HepG2 (cell line): Measurements from ENCODE around the gene SLC35A2. TPM values are rescaled to one million over a fixed set of nuclear protein-coding genes. Genes with fewer than 3 reads are reported as not detected.

Experiments used
- AGO2 ChIP-seq: fragments of 200-400 bp; formaldehyde crosslinking; optimal IDR thresholded peaks from 2 replicates; pipeline ENCODE3; 2017; ENCODE audit warnings: mild to moderate bottlenecking, low read depth, low read length, moderate library complexity
- DNMT3B ChIP-seq: conservative IDR thresholded peaks from 2 replicates; pipeline ENCODE4 v1.6.1; 2016; ENCODE audit warnings: missing biosample characterization, control low read depth
- KDM2A ChIP-seq: sonication (generic); formaldehyde crosslinking; IDR thresholded peaks from 2 replicates; pipeline ENCODE4 v1.4.0; 2020; ENCODE audit warnings: low read depth, missing genetic modification reagents, borderline replicate concordance
- NCOA5 ChIP-seq: sonication (generic); formaldehyde crosslinking; IDR thresholded peaks from 2 replicates; pipeline ENCODE4 v1.4.0; 2020; ENCODE audit warnings: missing genetic modification reagents
- PPARG ChIP-seq: conservative IDR thresholded peaks from 2 replicates; pipeline ENCODE4 v1.6.1; 2016; ENCODE audit warnings: missing biosample characterization, missing genetic modification reagents
- SP1 ChIP-seq, 2 experiments: fragments of 450-650 bp in 1 of 2; sonication (generic) in 1 of 2; formaldehyde crosslinking in 1 of 2; IDR thresholded peaks; 2 replicates each; pipeline versions ENCODE4 v1.4.0 to v1.6.1; 2016 to 2020; ENCODE audit warnings: missing genetic modification reagents in 1 of 2
- TBX2 ChIP-seq: sonication (generic); formaldehyde crosslinking; IDR thresholded peaks from 2 replicates; pipeline ENCODE4 v1.5.0; 2020; ENCODE audit warnings: missing genetic modification reagents, mild to moderate bottlenecking, borderline replicate concordance
- TOPORS ChIP-seq: sonication (generic); formaldehyde crosslinking; IDR thresholded peaks from 2 replicates; pipeline ENCODE4 v1.8.0; 2023; ENCODE audit warnings: mild to moderate bottlenecking, missing genetic modification reagents
- ZNF143 ChIP-seq: sonication (generic); formaldehyde crosslinking; IDR thresholded peaks from 2 replicates; pipeline ENCODE4 v1.4.0; 2020; ENCODE audit warnings: missing genetic modification reagents
- ZNF224 ChIP-seq: sonication (generic); formaldehyde crosslinking; IDR thresholded peaks from 2 replicates; pipeline ENCODE4 v1.5.0; 2020; ENCODE audit warnings: mild to moderate bottlenecking, missing genetic modification reagents
- ZNF850 ChIP-seq: sonication (generic); formaldehyde crosslinking; conservative IDR thresholded peaks from 2 replicates; pipeline ENCODE4 v1.9.0; 2021; ENCODE audit warnings: mild to moderate bottlenecking, missing genetic modification reagents
- polyA plus RNA-seq, 8 experiments: library from polyadenylated mRNA; depleted of rRNA in 3 of 8; stranded (reverse) in 7 of 8; unstranded in 1 of 8; fragments of >200 nt; fragmentation: Illumina TruSeq in 4 of 8; extraction: Trizol in 4 of 8; gene quantifications; 2 replicates each; pipeline versions ENCODE4 v1.2.1 to v1.2.3, GENCODE V29; 2011 to 2016; ENCODE audit warnings: low read depth in 4 of 8, missing spikeins in 1 of 8, mixed read lengths in 1 of 8; ENCODE audit not compliant: insufficient read depth in 1 of 8
- total RNA-seq, 5 experiments: library from RNA; depleted of rRNA; stranded (reverse); fragments of >200 nt; fragmentation: Illumina TruSeq; extraction: Trizol; gene quantifications; 2 replicates each; pipeline ENCODE4 v1.2.3, GENCODE V29; 2016; ENCODE audit warnings: low read depth in 1 of 5
- TF ChIP-seq, protein P1 (sequence below): sonication (generic); formaldehyde crosslinking; IDR thresholded peaks from 2 replicates; pipeline ENCODE4 v1.5.1; 2020; ENCODE audit warnings: missing genetic modification reagents, mild to moderate bottlenecking, borderline replicate concordance
- TF ChIP-seq, protein P2 (sequence below): sonication (generic); formaldehyde crosslinking; IDR thresholded peaks from one replicate; pipeline ENCODE4 v1.5.1; 2020; ENCODE audit warnings: mild to moderate bottlenecking, missing genetic modification reagents; ENCODE audit errors: not compliant biosample characterization
- TF ChIP-seq, protein P3 (sequence below): sonication (generic); formaldehyde crosslinking; IDR thresholded peaks from 2 replicates; pipeline ENCODE4 v1.5.0; 2020; ENCODE audit warnings: missing genetic modification reagents
- TF ChIP-seq, protein P4 (sequence below): sonication (generic); formaldehyde crosslinking; IDR thresholded peaks from 2 replicates; pipeline ENCODE4 v1.4.0; 2020; ENCODE audit warnings: mild to moderate bottlenecking, missing genetic modification reagents

The SLC35A2 gene
- total and polyA plus RNA-seq, 2 of the 13 experiments (the other 11 are each of a cell fraction or from before 2014, with no cell fraction given), result 32.1 to 40.8 TPM

DNA sequence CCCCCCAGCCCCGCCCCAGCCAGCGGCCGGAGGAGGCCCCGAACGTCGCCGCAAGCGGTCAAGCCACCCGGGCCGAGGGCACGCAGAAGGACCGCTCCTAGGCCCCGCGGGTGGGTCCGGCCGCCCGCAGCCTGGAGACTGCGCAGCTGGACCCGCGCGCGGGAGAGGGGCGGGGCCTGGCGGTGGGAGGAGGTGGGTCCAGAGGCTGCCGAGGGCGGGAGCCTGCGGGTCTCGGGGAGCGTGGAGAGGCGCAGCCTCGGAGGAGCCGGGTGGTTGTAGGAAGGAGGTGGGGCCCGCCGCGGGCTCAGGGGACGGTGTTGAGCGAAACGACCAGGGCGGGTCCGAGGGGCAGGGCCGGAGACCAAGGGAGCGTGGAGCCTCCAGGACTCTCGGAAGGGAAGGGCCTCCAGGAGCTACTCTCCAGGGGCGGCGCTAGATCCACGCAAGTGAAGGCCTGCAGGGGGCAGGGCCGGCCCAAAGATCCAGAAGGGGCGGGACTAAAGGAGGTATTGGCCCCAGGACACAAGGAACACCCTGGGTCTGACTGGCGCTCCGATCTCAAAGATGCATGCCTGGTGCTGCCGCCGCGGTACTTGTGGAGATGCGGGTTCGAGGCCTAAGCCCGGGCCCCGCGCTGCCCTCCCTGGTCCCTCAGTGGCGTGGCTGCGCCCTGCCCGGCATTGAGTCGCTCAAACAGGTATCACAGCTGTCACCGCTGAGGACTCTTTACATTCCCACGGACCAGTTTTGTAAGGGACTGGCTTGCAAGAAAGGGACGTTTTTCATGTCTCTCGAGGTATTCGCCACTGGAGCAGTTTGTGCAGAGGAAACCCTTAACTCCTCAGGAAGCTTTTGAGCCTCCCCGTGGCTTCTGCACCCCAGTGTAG is 19.8 kb downstream of the SLC35A2 start (continued):
- TF ChIP-seq TBX2 (CRISPR knock-in tag) (peak; percentile 41; the same call in 1 of the 2 replicates), ZNF143 (CRISPR knock-in tag) (no peak), SP1 (IDR thresholded peaks at IDR 0.05) (no peak), SP1 (CRISPR knock-in tag; IDR thresholded peaks at IDR 0.05) (no peak), KDM2A (peak; percentile 82; the same call in 1 of the 2 replicates), DNMT3B (CRISPR knock-in tag) (no peak), PPARG (CRISPR knock-in tag) (no peak), ZNF850 (no peak), TOPORS (CRISPR knock-in tag) (no peak), NCOA5 (no peak), AGO2 (peak; percentile 88), ZNF224 (CRISPR knock-in tag) (no peak)
- TF ChIP-seq, protein P1, sequence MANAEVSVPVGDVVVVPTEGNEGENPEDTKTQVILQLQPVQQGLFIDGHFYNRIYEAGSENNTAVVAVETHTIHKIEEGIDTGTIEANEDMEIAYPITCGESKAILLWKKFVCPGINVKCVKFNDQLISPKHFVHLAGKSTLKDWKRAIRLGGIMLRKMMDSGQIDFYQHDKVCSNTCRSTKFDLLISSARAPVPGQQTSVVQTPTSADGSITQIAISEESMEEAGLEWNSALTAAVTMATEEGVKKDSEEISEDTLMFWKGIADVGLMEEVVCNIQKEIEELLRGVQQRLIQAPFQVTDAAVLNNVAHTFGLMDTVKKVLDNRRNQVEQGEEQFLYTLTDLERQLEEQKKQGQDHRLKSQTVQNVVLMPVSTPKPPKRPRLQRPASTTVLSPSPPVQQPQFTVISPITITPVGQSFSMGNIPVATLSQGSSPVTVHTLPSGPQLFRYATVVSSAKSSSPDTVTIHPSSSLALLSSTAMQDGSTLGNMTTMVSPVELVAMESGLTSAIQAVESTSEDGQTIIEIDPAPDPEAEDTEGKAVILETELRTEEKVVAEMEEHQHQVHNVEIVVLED (CRISPR knock-in tag), result no peak
- TF ChIP-seq, protein P2, sequence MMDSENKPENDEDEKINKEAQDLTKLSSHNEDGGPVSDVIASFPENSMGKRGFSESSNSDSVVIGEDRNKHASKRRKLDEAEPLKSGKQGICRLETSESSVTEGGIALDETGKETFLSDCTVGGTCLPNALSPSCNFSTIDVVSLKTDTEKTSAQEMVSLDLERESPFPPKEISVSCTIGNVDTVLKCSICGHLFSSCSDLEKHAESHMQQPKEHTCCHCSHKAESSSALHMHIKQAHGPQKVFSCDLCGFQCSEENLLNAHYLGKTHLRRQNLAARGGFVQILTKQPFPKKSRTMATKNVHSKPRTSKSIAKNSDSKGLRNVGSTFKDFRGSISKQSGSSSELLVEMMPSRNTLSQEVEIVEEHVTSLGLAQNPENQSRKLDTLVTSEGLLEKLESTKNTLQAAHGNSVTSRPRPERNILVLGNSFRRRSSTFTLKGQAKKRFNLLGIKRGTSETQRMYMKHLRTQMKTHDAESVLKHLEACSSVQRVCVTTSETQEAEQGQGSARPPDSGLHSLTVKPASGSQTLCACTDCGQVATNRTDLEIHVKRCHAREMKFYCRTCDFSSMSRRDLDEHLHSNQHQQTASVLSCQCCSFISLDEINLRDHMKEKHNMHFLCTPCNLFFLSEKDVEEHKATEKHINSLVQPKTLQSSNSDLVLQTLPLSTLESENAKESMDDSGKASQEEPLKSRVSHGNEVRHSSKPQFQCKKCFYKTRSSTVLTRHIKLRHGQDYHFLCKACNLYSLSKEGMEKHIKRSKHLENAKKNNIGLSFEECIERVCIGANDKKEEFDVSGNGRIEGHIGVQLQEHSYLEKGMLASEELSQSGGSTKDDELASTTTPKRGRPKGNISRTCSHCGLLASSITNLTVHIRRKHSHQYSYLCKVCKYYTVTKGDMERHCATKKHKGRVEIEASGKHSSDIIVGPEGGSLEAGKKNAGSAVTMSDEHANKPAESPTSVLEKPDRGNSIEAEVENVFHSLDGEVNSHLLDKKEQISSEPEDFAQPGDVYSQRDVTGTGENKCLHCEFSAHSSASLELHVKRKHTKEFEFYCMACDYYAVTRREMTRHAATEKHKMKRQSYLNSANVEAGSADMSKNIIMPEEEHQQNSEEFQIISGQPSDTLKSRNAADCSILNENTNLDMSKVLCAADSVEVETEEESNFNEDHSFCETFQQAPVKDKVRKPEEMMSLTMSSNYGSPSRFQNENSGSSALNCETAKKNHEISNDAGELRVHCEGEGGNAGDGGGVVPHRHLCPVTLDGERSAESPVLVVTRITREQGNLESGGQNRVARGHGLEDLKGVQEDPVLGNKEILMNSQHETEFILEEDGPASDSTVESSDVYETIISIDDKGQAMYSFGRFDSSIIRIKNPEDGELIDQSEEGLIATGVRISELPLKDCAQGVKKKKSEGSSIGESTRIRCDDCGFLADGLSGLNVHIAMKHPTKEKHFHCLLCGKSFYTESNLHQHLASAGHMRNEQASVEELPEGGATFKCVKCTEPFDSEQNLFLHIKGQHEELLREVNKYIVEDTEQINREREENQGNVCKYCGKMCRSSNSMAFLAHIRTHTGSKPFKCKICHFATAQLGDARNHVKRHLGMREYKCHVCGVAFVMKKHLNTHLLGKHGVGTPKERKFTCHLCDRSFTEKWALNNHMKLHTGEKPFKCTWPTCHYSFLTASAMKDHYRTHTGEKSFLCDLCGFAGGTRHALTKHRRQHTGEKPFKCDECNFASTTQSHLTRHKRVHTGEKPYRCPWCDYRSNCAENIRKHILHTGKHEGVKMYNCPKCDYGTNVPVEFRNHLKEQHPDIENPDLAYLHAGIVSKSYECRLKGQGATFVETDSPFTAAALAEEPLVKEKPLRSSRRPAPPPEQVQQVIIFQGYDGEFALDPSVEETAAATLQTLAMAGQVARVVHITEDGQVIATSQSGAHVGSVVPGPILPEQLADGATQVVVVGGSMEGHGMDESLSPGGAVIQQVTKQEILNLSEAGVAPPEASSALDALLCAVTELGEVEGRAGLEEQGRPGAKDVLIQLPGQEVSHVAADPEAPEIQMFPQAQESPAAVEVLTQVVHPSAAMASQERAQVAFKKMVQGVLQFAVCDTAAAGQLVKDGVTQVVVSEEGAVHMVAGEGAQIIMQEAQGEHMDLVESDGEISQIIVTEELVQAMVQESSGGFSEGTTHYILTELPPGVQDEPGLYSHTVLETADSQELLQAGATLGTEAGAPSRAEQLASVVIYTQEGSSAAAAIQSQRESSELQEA (CRISPR knock-in tag), result no peak
- TF ChIP-seq, protein P3, sequence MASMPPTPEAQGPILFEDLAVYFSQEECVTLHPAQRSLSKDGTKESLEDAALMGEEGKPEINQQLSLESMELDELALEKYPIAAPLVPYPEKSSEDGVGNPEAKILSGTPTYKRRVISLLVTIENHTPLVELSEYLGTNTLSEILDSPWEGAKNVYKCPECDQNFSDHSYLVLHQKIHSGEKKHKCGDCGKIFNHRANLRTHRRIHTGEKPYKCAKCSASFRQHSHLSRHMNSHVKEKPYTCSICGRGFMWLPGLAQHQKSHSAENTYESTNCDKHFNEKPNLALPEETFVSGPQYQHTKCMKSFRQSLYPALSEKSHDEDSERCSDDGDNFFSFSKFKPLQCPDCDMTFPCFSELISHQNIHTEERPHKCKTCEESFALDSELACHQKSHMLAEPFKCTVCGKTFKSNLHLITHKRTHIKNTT (CRISPR knock-in tag), result no peak
- TF ChIP-seq, protein P4, sequence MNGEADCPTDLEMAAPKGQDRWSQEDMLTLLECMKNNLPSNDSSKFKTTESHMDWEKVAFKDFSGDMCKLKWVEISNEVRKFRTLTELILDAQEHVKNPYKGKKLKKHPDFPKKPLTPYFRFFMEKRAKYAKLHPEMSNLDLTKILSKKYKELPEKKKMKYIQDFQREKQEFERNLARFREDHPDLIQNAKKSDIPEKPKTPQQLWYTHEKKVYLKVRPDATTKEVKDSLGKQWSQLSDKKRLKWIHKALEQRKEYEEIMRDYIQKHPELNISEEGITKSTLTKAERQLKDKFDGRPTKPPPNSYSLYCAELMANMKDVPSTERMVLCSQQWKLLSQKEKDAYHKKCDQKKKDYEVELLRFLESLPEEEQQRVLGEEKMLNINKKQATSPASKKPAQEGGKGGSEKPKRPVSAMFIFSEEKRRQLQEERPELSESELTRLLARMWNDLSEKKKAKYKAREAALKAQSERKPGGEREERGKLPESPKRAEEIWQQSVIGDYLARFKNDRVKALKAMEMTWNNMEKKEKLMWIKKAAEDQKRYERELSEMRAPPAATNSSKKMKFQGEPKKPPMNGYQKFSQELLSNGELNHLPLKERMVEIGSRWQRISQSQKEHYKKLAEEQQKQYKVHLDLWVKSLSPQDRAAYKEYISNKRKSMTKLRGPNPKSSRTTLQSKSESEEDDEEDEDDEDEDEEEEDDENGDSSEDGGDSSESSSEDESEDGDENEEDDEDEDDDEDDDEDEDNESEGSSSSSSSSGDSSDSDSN (CRISPR knock-in tag), result peak; percentile 52
